ENCODE measurements around the gene TLCD1. TPM values are rescaled to one million over a fixed set of nuclear protein-coding genes. Genes with fewer than 3 reads are reported as not detected.

TLCD1 gene
- polyA plus RNA-seq, 10 donors = 2.3 to 6.0 (median 4.1) TPM

GRCh38 chr17:28698253-28698941, 27.6 kb downstream of the TLCD1 start:
- DNase-seq = no peak

- no peak for DNase-seq
Observed at GRCh38 chr17:28693869-28694268, 32.2 kb downstream of the TLCD1 start.

DNA sequence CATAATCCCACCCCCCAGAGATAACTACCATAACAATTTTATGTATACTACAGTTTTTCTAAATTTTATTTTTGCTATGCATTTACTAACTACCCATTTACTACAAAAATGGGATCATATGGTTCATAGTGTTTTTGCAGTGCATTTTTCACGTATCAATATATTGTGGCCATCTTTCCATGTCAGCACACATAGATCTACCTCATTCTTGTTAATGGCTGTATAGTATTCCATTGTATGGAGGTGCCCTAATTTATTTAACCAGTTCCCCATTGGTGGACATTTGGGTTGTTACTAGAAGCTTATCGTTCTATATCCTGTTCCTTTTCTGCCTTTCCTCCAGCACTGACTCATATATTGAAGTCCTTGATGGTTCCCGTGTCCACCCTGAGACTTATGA, 37.0 kb downstream of the TLCD1 start:
- DNase-seq = no peak

DNA sequence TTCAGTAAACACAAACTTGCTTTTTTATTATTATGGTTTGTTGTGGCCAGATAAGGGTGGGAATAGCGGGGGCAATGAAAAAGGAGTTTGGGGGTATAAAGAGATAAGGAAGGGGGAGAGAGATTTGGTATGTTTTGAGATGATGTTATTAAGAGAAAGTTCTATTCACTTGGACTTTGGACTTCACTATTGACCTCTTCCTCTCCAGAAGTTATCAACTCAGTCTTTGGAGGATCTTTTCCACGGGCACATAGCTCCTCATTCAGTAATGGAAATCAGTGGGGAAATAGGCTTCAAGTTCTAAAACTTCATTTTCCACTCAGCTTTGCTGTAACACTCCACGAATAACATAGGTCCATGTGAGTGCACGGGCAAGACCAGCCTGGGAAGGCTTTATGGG, 37.6 kb downstream of the TLCD1 start:
- no peak for DNase-seq

DNA sequence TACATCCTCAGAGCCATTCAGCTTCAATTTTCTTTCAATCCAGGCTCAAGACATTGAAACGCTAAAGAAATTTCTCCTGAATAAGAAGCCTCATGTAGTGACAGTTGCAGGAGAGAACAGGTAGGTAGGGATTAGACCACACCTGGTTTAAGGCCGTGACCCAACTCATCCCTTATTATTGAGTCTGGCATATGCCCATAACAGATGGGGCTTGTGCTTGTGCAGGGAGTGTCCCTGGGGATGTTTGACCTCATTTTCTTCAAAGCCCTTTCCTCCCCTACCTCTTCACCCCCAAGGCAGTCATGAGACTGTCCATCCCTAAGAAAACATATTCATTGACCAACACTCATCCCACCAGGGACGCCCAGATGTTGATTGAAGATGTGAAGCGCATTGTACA, 39.7 kb downstream of the TLCD1 start:
- no peak for DNase-seq

GRCh38 chr17:28685366-28685765, 40.7 kb downstream of the TLCD1 start:
- no peak for DNase-seq

GRCh38 chr17:28684963-28685362, 41.1 kb downstream of the TLCD1 start:
- peak; percentile 21 to 43 (median 22) for DNase-seq

GRCh38 chr17:28682655-28683054, 43.4 kb downstream of the TLCD1 start:
- no peak for DNase-seq

DNA sequence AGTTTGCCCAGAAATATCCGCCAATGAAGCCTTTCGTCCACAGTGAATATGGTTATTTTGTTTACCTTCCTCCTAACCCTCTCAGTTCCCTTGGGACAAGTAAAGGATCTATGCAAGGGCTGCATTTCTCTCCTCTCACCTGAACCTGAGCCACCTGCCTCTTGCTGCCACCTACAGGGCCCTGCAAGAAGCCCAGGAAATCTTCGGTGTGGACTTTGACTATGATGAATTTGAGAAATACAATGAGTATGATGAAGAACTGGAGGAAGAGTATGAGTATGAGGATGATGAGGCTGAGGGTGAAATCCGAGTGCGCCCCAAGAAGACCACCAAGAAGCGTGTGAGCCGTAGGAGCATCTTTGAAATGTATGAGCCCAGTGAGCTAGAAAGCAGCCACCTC, 50.1 kb downstream of the TLCD1 start:
- DNase-seq = no peak

GRCh38 chr17:28675490-28675889, 50.5 kb downstream of the TLCD1 start:
- DNase-seq = no peak

Other genes starting within 250 kb of the TLCD1 start
- 1 to 10 TPM in 2 of 10 donors, not detected in 8; 2.5 to 3.0 TPM for gene FOXN1, start 219.9 kb downstream of the TLCD1 start, polyA plus RNA-seq (ENCODE audit: insufficient read length in 10 of 10)
- 10 to 100 TPM; 10.8 to 19.5 (median 13.1) TPM for gene UNC119, start 173.6 kb downstream of the TLCD1 start, polyA plus RNA-seq (ENCODE audit: insufficient read length in 10 of 10)
- 10 to 100 TPM; 39.9 to 52.0 (median 44.3) TPM for gene PIGS, start 154.7 kb downstream of the TLCD1 start, polyA plus RNA-seq (ENCODE audit: insufficient read length in 10 of 10)
- gene ALDOC, start 149.3 kb downstream of the TLCD1 start, polyA plus RNA-seq (ENCODE audit: insufficient read length in 10 of 10) = 1 to 10 TPM in 9 of 10 donors, under 1 TPM in 1; 0.92 to 5.1 (median 1.9) TPM
- gene SPAG5, start 127.2 kb downstream of the TLCD1 start, polyA plus RNA-seq (ENCODE audit: insufficient read length in 10 of 10) = 10 to 100 TPM; 17.8 to 34.4 (median 23.2) TPM
- gene RSKR, start 112.0 kb downstream of the TLCD1 start, polyA plus RNA-seq (ENCODE audit: insufficient read length in 10 of 10) = 10 to 100 TPM in 6 of 10 donors, 1 to 10 TPM in 4; 7.0 to 25.1 (median 12.3) TPM
- 10 to 100 TPM; 46.8 to 61.9 (median 56.0) TPM for gene BLTP2, start 81.1 kb downstream of the TLCD1 start, polyA plus RNA-seq (ENCODE audit: insufficient read length in 10 of 10)
- gene SDF2, start 64.3 kb downstream of the TLCD1 start, polyA plus RNA-seq (ENCODE audit: insufficient read length in 10 of 10) = 10 to 100 TPM; 31.3 to 48.9 (median 39.7) TPM
- 10 to 100 TPM; 36.8 to 47.7 (median 41.7) TPM for gene SUPT6H, start 64.0 kb downstream of the TLCD1 start, polyA plus RNA-seq (ENCODE audit: insufficient read length in 10 of 10)
- gene PROCA1, start 14.3 kb downstream of the TLCD1 start, polyA plus RNA-seq (ENCODE audit: insufficient read length in 10 of 10) = 1 to 10 TPM; 1.7 to 5.3 (median 2.6) TPM
- 100 to 1,000 TPM in 1 of 10 donors, 10 to 100 TPM in 9; 53.1 to 117 (median 77.2) TPM for gene RAB34, start 8.4 kb downstream of the TLCD1 start, polyA plus RNA-seq (ENCODE audit: insufficient read length in 10 of 10)
- 1,000 to 10,000 TPM; 1,123 to 1,773 (median 1,454) TPM for gene RPL23A, start 6.2 kb downstream of the TLCD1 start, polyA plus RNA-seq (ENCODE audit: insufficient read length in 10 of 10)
- 1 to 10 TPM; 1.3 to 4.2 (median 2.7) TPM for gene NEK8, start 2.6 kb upstream of the TLCD1 start, polyA plus RNA-seq (ENCODE audit: insufficient read length in 10 of 10)
- 10 to 100 TPM; 40.0 to 73.0 (median 52.8) TPM for gene TRAF4, start 17.8 kb upstream of the TLCD1 start, polyA plus RNA-seq (ENCODE audit: insufficient read length in 10 of 10)
- gene FAM222B, start 116.6 kb upstream of the TLCD1 start, polyA plus RNA-seq (ENCODE audit: insufficient read length in 10 of 10) = 10 to 100 TPM; 11.2 to 14.1 (median 13.2) TPM
- gene ERAL1, start 128.8 kb upstream of the TLCD1 start, polyA plus RNA-seq (ENCODE audit: insufficient read length in 10 of 10) = 10 to 100 TPM; 35.1 to 54.6 (median 43.1) TPM
- gene FLOT2, start 171.5 kb upstream of the TLCD1 start, polyA plus RNA-seq (ENCODE audit: insufficient read length in 10 of 10) = 10 to 100 TPM; 55.3 to 75.0 (median 66.1) TPM
- gene DHRS13, start 176.8 kb upstream of the TLCD1 start, polyA plus RNA-seq (ENCODE audit: insufficient read length in 10 of 10) = 1 to 10 TPM; 2.4 to 5.3 (median 3.3) TPM
- 10 to 100 TPM; 22.0 to 37.9 (median 29.9) TPM for gene PHF12, start 225.3 kb upstream of the TLCD1 start, polyA plus RNA-seq (ENCODE audit: insufficient read length in 10 of 10)